ENCODE measurements around the gene CCDC146.
A peak's percentile ranks its signal among the peaks of the same experiment; 100 is the strongest.

Gene CCDC146

DNA sequence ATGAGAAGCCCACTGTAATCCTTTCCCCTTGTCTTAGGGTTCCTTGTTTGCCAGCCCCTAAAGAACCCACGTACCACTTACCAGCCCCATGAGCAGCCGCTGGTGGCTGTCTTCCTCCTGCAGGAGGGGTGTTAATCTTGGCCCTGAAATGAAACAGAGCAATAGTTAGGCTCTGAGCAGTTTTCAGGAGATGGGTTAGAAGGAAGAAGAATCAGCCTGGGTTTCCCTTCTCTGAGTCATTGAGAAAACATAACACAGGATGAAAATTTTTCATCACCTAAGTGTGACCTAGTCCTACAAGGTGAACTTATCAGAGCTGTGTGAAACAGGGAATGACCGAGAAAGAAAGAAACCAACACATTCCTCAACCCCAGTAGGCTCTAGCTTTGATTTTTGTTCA is 203.7 kb downstream of the CCDC146 start:
- TF ChIP-seq CTCF (IDR thresholded peaks at IDR 0.05; ENCODE audit: low read depth, low read length) = no peak
- no peak overlapping the region for H3K4me3 ChIP-seq (ENCODE audit: low read depth, low read length)
- peak; percentile 53 for DNase-seq (ENCODE audit: low read depth, low spot score)
- in situ Hi-C loops (cut with HindIII; ENCODE audit: low sequenced_read_pairs) = no loop called here

GRCh38 chr7:77327067-77327931 is 204.9 kb downstream of the CCDC146 start:
- no peak overlapping the region for H3K4me3 ChIP-seq (ENCODE audit: low read depth, low read length)
- TF ChIP-seq CTCF (IDR thresholded peaks at IDR 0.05; ENCODE audit: low read depth, low read length) = no peak
- in situ Hi-C loops (cut with HindIII; ENCODE audit: low sequenced_read_pairs) = no loop called here
- DNase-seq (ENCODE audit: low read depth, low spot score) = peak; percentile 47

- no peak for DNase-seq (ENCODE audit: low read depth, low spot score)
- TF ChIP-seq CTCF (IDR thresholded peaks at IDR 0.05; ENCODE audit: low read depth, low read length) = no peak
- H3K4me3 ChIP-seq (ENCODE audit: low read depth, low read length) = no peak overlapping the region
- in situ Hi-C loops (cut with HindIII; ENCODE audit: low sequenced_read_pairs) = no loop called here
Measured at GRCh38 chr7:77327932-77328628, 205.7 kb downstream of the CCDC146 start.

DNA sequence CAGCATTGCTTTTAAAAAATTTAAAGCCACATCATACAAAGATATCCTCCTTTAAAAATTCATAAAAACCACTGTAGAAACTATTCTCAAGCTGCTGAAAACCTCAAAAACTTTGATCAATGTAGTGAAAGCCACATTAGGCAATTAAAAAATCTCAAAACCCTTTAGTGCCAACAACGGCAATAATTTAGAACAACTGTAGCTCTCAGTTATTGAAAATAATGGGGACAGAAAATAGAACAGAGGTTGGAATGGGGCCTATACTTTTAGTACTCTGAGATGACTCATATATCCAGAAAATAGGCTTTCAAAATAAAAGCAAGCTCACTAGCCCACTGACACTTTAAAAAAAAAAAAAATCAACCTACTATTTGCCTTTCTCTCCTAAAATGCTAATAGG is 206.3 kb downstream of the CCDC146 start:
- no peak overlapping the region for H3K4me3 ChIP-seq (ENCODE audit: low read depth, low read length)
- no peak for TF ChIP-seq CTCF (IDR thresholded peaks at IDR 0.05; ENCODE audit: low read depth, low read length)
- in situ Hi-C loops (cut with HindIII; ENCODE audit: low sequenced_read_pairs) = no loop called here
- peak; percentile 65 for DNase-seq (ENCODE audit: low read depth, low spot score)

DNA sequence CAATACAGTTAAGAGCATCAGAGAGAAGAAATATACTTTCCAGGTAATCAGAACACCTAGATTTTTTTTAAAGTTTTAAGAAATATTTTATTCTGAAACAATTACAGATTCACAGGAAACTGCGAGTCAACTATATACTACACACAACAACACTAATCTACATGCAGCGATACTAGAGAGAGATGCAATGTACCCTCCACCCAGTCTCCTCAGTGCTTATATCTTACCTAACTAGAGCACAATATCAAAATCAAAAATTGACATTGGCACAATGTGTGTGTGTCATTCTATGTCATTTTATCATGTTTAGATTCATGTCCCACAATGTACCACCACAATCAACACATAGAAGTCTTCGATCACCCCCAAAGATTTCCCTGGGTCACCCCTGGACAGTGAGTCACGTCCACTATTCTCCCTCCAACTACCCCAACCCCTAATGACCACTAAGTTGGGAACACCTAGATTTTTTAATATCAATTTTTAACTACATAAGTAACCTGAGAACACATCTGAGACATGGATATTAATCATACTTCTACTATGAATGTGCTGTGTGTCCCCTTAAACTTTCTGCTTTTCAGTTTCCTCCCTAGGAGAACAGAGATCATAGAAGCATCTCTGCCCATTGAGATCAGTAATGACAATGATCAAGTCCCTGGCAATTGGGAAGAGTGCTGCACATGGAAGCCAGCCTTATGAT is 207.2 kb downstream of the CCDC146 start:
- no peak for DNase-seq (ENCODE audit: low read depth, low spot score)
- TF ChIP-seq CTCF (IDR thresholded peaks at IDR 0.05; ENCODE audit: low read depth, low read length) = no peak
- in situ Hi-C loops (cut with HindIII; ENCODE audit: low sequenced_read_pairs) = no loop called here
- no peak overlapping the region for H3K4me3 ChIP-seq (ENCODE audit: low read depth, low read length)

DNA sequence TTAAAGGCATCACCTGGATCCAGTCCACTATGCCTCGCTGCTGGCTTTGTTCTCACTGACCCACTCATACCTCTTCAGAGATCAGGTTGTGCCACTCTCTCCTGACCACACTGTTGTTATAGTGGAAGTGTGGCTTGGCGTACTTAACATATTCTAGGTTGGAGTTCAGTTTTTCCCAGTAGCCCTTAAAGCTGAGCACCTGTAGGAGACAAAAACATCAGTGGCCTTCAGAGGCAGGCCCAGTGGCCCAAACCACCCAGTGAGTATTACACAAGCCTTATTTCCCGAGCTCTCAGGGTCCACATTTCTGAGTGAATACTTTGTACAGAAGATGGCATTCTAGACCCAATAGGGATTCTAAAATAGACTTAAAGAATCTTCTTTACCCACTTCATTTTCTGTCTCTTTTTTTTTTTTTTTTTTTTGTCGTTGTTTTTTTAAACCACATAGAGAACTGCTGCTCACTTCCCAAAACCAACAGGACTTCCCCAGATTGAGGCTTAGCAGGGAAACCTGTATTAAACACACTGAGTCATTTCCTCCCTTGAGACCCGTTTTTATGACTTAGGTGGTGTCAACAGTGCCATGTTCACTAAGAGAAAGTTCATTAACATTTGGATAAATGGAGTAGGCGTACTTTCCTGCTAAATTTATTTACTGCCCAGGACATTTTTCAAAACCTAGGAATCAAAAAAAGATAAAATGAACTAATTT is 207.9 kb downstream of the CCDC146 start:
- in situ Hi-C loops (cut with HindIII; ENCODE audit: low sequenced_read_pairs) = no loop called here
- no peak for TF ChIP-seq CTCF (IDR thresholded peaks at IDR 0.05; ENCODE audit: low read depth, low read length)
- no peak for DNase-seq (ENCODE audit: low read depth, low spot score)
- no peak overlapping the region for H3K4me3 ChIP-seq (ENCODE audit: low read depth, low read length)
